Activated CD8-positive, alpha-beta T cell treated with anti-CD3 and anti-CD28 coated beads for 36 hours (primary cell): ENCODE data around the gene TRAF1. TPM values are rescaled to one million over a fixed set of nuclear protein-coding genes. Genes with fewer than 3 reads are reported as not detected.

ENCODE experiments used
- ATAC-seq: fragments of 200-7000 bp; cut with Tn5 transposase; one replicate; pipeline ENCODE4 v1.10.0; 2021; ENCODE audit warnings: mild to moderate bottlenecking, moderate library complexity
- CTCF ChIA-PET: fragments of 350-600 bp; sonication (Branson Sonifier 250); formaldehyde crosslinking; loops from one replicate; lab custom pipeline; 2021; ENCODE audit warnings: antibody characterized with exemption; lab: Charles Lee
- POLR2A ChIA-PET: fragments of 350-600 bp; sonication (Branson Sonifier 250); formaldehyde crosslinking; loops from one replicate; lab custom pipeline; 2021; ENCODE audit warnings: antibody characterized with exemption; lab: Charles Lee
- DNase-seq: peaks from one replicate; pipeline ENCODE4 v3.0.0-alpha.2; 2020
- H3K27ac Mint-ChIP-seq: one replicate; pipeline ENCODE4 v1.8.0; 2021; ENCODE audit warnings: mild to moderate bottlenecking, mixed read lengths
- H3K27me3 Mint-ChIP-seq: one replicate; pipeline ENCODE4 v1.8.0; 2021; ENCODE audit warnings: mixed read lengths
- H3K36me3 Mint-ChIP-seq: one replicate; pipeline ENCODE4 v1.8.0; 2021; ENCODE audit warnings: low read depth, mixed read lengths
- H3K4me1 Mint-ChIP-seq: one replicate; pipeline ENCODE4 v1.8.0; 2021; ENCODE audit warnings: low read depth, mixed read lengths
- H3K4me3 Mint-ChIP-seq: one replicate; pipeline ENCODE4 v1.8.0; 2021; ENCODE audit warnings: mild to moderate bottlenecking, moderate library complexity, mixed read lengths
- H3K9me3 Mint-ChIP-seq: one replicate; pipeline ENCODE4 v1.8.0; 2021; ENCODE audit warnings: mixed read lengths
- CTCF ChIP-seq: fragments of 200-600 bp; IDR thresholded peaks from one replicate; pipeline ENCODE4 v1.8.0; 2022; ENCODE audit warnings: antibody characterized with exemption, mild to moderate bottlenecking
- intact Hi-C: fragments of 100-400 bp; cut with micrococcal nuclease; formaldehyde crosslinking; loops from one replicate; pipeline ENCODE4 v1.10.0; 2022
- total RNA-seq, 2 experiments: library from RNA; stranded (reverse); gene quantifications; one replicate each; pipeline ENCODE4 v1.2.3, GENCODE V29; 2021

Gene TRAF1
- total RNA-seq, 2 experiments from 2014 or later, result 147 to 150 TPM

- H3K27ac Mint-ChIP-seq, result peak overlapping the region; percentile 98
Measured at GRCh38 chr9:120889606-120890271, 36.9 kb downstream of the TRAF1 start.

DNA sequence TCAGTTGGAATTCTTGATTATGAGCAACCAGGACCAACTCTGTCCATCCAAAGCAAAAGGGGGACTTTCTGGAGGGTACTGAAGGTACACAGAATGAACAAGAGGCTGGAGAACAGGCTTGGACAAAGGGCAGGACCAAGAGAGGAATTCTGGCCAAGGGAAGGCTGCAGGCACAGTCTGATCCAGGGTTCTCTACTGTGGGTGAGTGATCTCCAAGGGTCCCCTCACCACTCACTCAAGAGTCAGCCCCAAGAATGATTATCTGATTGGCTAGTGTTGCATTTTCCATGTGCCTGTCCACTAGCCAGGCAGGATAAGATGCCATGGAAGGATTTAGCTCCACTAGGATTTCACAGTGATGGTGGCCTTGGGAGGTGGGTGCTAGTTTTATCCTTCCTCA, 38.0 kb downstream of the TRAF1 start:
- ChIA-PET POLR2A (interaction anchor here (1.1 to 67.1 kb wide), 3 partner anchors 6 to 44 kb away, joined by 3 to 2439 read pairs (median 2439); partner anchors contain the start of genes PHF19 and TRAF1), CTCF (interaction anchor here (2.6 to 4.2 kb wide), 2 partner anchors 10 to 38 kb away, joined by 9 to 30 read pairs; partner anchors contain the start of genes PHF19 and TRAF1)
- intact Hi-C loops, result no loop called here
- DNase-seq, result no peak
- no peak for TF ChIP-seq CTCF
- Mint-ChIP-seq H3K4me3 (no peak overlapping the region), H3K27me3 (no peaks in the 10 kb centered on the region), H3K27ac (peak overlapping the region; percentile 98), H3K4me1 (peaks cover 66% of the 10 kb centered on the region), H3K36me3 (peaks cover 37% of the 10 kb centered on the region), H3K9me3 (peaks cover 3% of the 10 kb centered on the region)
- no peak for ATAC-seq

More at GRCh38 chr9:120889606-120890271, 36.9 kb downstream of the TRAF1 start:
- POLR2A ChIA-PET, result interaction anchor here (0.7 to 67.1 kb wide), 7 partner anchors 5 to 96 kb away, joined by 3 to 2439 read pairs (median 4); partner anchors contain the start of genes FBXW2, PHF19, PSMD5 and TRAF1
- DNase-seq, result no peak
- intact Hi-C loops, result loop anchor here (5.0 to 10.0 kb wide), 2 partner anchors 38 to 45 kb away; partner anchors contain the start of genes PSMD5 and TRAF1
- peaks cover 3% of the 10 kb centered on the region for H3K9me3 Mint-ChIP-seq
- CTCF ChIA-PET, result interaction anchor here (1.0 to 4.2 kb wide), 5 partner anchors 11 to 42 kb away, joined by 3 to 30 read pairs (median 3); partner anchors contain the start of genes PHF19 and TRAF1
- peak overlapping the region; percentile 79 for H3K4me3 Mint-ChIP-seq
- ATAC-seq, result no peak
- no peak for TF ChIP-seq CTCF
- H3K4me1 Mint-ChIP-seq, result peaks cover 71% of the 10 kb centered on the region
- peaks cover 40% of the 10 kb centered on the region for H3K36me3 Mint-ChIP-seq
- no peaks in the 10 kb centered on the region for H3K27me3 Mint-ChIP-seq

GRCh38 chr9:120886490-120886967, 40.1 kb downstream of the TRAF1 start:
- Mint-ChIP-seq H3K4me3 (no peak overlapping the region), H3K4me1 (peaks cover 64% of the 10 kb centered on the region), H3K27me3 (no peaks in the 10 kb centered on the region), H3K36me3 (peaks cover 27% of the 10 kb centered on the region), H3K9me3 (no peaks in the 10 kb centered on the region), H3K27ac (peak overlapping the region; percentile 16)
- ChIA-PET CTCF (interaction anchor here (0.5 to 1.7 kb wide), 3 partner anchors 34 to 93 kb away, joined by 3 to 5 read pairs (median 3); no protein-coding TSS in a partner anchor), POLR2A (interaction anchor here (60.2 to 67.1 kb wide), 2 partner anchors 8 to 26 kb away, joined by 2439 read pairs; partner anchors contain the start of genes PHF19 and TRAF1)
- no peak for TF ChIP-seq CTCF
- DNase-seq (no peak), ATAC-seq (no peak)
- intact Hi-C loops, result no loop called here

- H3K4me3 Mint-ChIP-seq, result no peak overlapping the region
- H3K27me3 Mint-ChIP-seq, result no peaks in the 10 kb centered on the region
- intact Hi-C loops, result no loop called here
- peaks cover 24% of the 10 kb centered on the region for H3K36me3 Mint-ChIP-seq
- CTCF ChIA-PET, result interaction anchor here (0.7 to 1.7 kb wide), 3 partner anchors 8 to 51 kb away, joined by 3 read pairs; no protein-coding TSS in a partner anchor
- DNase-seq (no peak), ATAC-seq (no peak)
- H3K9me3 Mint-ChIP-seq, result no peaks in the 10 kb centered on the region
- no peak for TF ChIP-seq CTCF
- H3K4me1 Mint-ChIP-seq, result peaks cover 65% of the 10 kb centered on the region
- POLR2A ChIA-PET, result interaction anchor here (60.2 to 67.1 kb wide), 2 partner anchors 9 to 26 kb away, joined by 2439 read pairs; partner anchors contain the start of genes PHF19 and TRAF1
- H3K27ac Mint-ChIP-seq, result peak overlapping the region; percentile 16
Measured at GRCh38 chr9:120885958-120886357, 40.6 kb downstream of the TRAF1 start.
